ENCODE results near the gene QRICH1. TPM values are rescaled to one million over a fixed set of nuclear protein-coding genes. Genes with fewer than 3 reads are reported as not detected.

The QRICH1 gene
- polyA plus RNA-seq, 1 of the 3 experiments (the other 2 are of a cell fraction) = 58.5 TPM

GRCh38 chr3:49111347-49111746 is 17.5 kb upstream of the QRICH1 start (continued):
- no peak for TF ChIP-seq CHD2 (IDR thresholded peaks at IDR 0.05; ENCODE audit: low read length, partially characterized antibody)
- no peak for TF ChIP-seq NRF1 (IDR thresholded peaks at IDR 0.05; ENCODE audit: low read depth, low read length)
- TF ChIP-seq USF2 (IDR thresholded peaks at IDR 0.05; ENCODE audit: borderline replicate concordance, low read depth, low read length) = no peak

- no peaks in the 10 kb centered on the region for H3K9me2 ChIP-seq
- H3K9ac ChIP-seq = no peak overlapping the region
- H3K4me2 ChIP-seq = no peak overlapping the region
- H2AFZ ChIP-seq (ENCODE audit: low read depth) = no peak overlapping the region
- DNase-seq = no peak
- peaks cover 0 to 5% of the 10 kb centered on the region in 2 experiments; a peak in 1 of 4 replicates for H3K4me1 ChIP-seq (ENCODE audit: control insufficient read depth in 1 of 2, insufficient read depth in 2 of 2, low read depth in 1 of 2, low read length in 1 of 2)
- POLR2A ChIA-PET = interaction anchor here (1.5 kb wide), 1 partner anchor 10 kb away, joined by 3 read pairs; the partner anchor contains the start of gene USP19
- no peaks in the 10 kb centered on the region for H3K9me3 ChIP-seq
- no peaks in the 10 kb centered on the region for H4K20me1 ChIP-seq (ENCODE audit: insufficient read depth)
- H3F3A ChIP-seq (replicated peaks; ENCODE audit: insufficient read depth) = no peaks in the 10 kb centered on the region
- CTCF ChIA-PET = interaction anchor here (1.0 kb wide), 1 partner anchor 60 kb away, joined by 3 read pairs; no protein-coding TSS in a partner anchor
- H3K79me2 ChIP-seq (ENCODE audit: insufficient read depth) = peaks cover 4% of the 10 kb centered on the region; the same call in 1 of the 2 replicates
- TF ChIP-seq FOXM1 (IDR thresholded peaks at IDR 0.05; ENCODE audit: low read depth) (no peak), MAX (IDR thresholded peaks at IDR 0.05; ENCODE audit: low read depth) (no peak)
- no peak overlapping the region for H3K4me3 ChIP-seq (ENCODE audit: low read depth in 2 of 2, low read length in 1 of 2)
- H3K36me3 ChIP-seq (replicated peaks in 1 of 2; ENCODE audit: control insufficient read depth in 1 of 2, insufficient read depth in 2 of 2, low read length in 1 of 2) = peaks cover 9 to 75% of the 10 kb centered on the region in 2 experiments
- H3K27ac ChIP-seq (ENCODE audit: low read depth in 2 of 2, low read length in 1 of 2) = no peak overlapping the region
- 100% methylated on average over 3 of the region's 13 CpGs for WGBS (ENCODE audit: low lambda C conversion rate)
- no peaks in the 10 kb centered on the region for H3K27me3 ChIP-seq (ENCODE audit: insufficient read depth)
These were observed 16.9 kb upstream of the QRICH1 start for GRCh38 chr3:49110780-49111179.

GRCh38 chr3:49108346-49108745 is 14.5 kb upstream of the QRICH1 start:
- H3K4me1 ChIP-seq (ENCODE audit: control insufficient read depth in 1 of 2, insufficient read depth in 2 of 2, low read depth in 1 of 2, low read length in 1 of 2) = peaks cover 5 to 16% of the 10 kb centered on the region in 2 experiments; a peak in 2 of 4 replicates
- H3K27me3 ChIP-seq (ENCODE audit: insufficient read depth) = no peaks in the 10 kb centered on the region
- no peaks in the 10 kb centered on the region for H4K20me1 ChIP-seq (ENCODE audit: insufficient read depth)
- ChIA-PET POLR2A (interaction anchor here (1.0 to 1.3 kb wide), 3 partner anchors 9 to 14 kb away, joined by 3 to 10 read pairs (median 4); partner anchors contain the start of gene USP19), CTCF (interaction anchor here (0.8 to 1.0 kb wide), 3 partner anchors 9 to 117 kb away, joined by 3 to 4 read pairs (median 3); no protein-coding TSS in a partner anchor)
- peaks cover 23% of the 10 kb centered on the region for H3K79me2 ChIP-seq (ENCODE audit: insufficient read depth)
- H3K36me3 ChIP-seq (replicated peaks in 1 of 2; ENCODE audit: control insufficient read depth in 1 of 2, insufficient read depth in 2 of 2, low read length in 1 of 2) = peaks cover 4 to 55% of the 10 kb centered on the region in 2 experiments
- WGBS (ENCODE audit: low lambda C conversion rate) = 92% methylated on average over 8 of the region's 14 CpGs
- H3K4me2 ChIP-seq = no peak overlapping the region
- H3K9me3 ChIP-seq = no peaks in the 10 kb centered on the region
- no peak overlapping the region for H3K27ac ChIP-seq (ENCODE audit: low read depth in 2 of 2, low read length in 1 of 2)
- H3K9ac ChIP-seq = no peak overlapping the region
- no peaks in the 10 kb centered on the region for H3K9me2 ChIP-seq
- H3K4me3 ChIP-seq (ENCODE audit: low read depth in 2 of 2, low read length in 1 of 2) = no peak overlapping the region
- TF ChIP-seq SMC3 (IDR thresholded peaks at IDR 0.05; ENCODE audit: low read depth, low read length) (no peak), ZBTB33 (IDR thresholded peaks at IDR 0.05; ENCODE audit: borderline replicate concordance, low read depth) (no peak), FOXM1 (IDR thresholded peaks at IDR 0.05; ENCODE audit: low read depth) (no peak), EP300 (IDR thresholded peaks at IDR 0.05; ENCODE audit: borderline replicate concordance in 1 of 2, low read depth in 1 of 2, low read length in 1 of 2) (no peak), MXI1 (IDR thresholded peaks at IDR 0.05; ENCODE audit: low read depth, low read length) (no peak), USF1 (IDR thresholded peaks at IDR 0.05; ENCODE audit: borderline replicate concordance, low read depth) (no peak), ELF1 (IDR thresholded peaks at IDR 0.05) (no peak), RAD21 (IDR thresholded peaks at IDR 0.05; ENCODE audit: low read length) (no peak), PBX3 (IDR thresholded peaks at IDR 0.05) (no peak), TCF12 (IDR thresholded peaks at IDR 0.05) (no peak), NRF1 (IDR thresholded peaks at IDR 0.05; ENCODE audit: low read depth, low read length) (no peak), RXRA (IDR thresholded peaks at IDR 0.05; ENCODE audit: borderline replicate concordance, low read depth) (no peak), GATA2 (CRISPR knock-in tag; IDR thresholded peaks at IDR 0.05) (no peak), TEAD4 (IDR thresholded peaks at IDR 0.05; ENCODE audit: borderline replicate concordance, insufficient read depth) (no peak), CTCF (IDR thresholded peaks at IDR 0.05) (no peak)
- DNase-seq = no peak
- H2AFZ ChIP-seq (ENCODE audit: low read depth) = no peak overlapping the region
- H3F3A ChIP-seq (replicated peaks; ENCODE audit: insufficient read depth) = no peaks in the 10 kb centered on the region

Data from SK-N-SH (cell line).